Lower lobe of right lung (tissue), 2 donors: Measurements from ENCODE around the gene ARSG. TPM values are rescaled to one million over a fixed set of nuclear protein-coding genes. Genes with fewer than 3 reads are reported as not detected.
A peak's percentile ranks its signal among the peaks of the same experiment; 100 is the strongest.
"Not testable (repeated sequence)": the region's sequence is repeated elsewhere in the genome, so short reads cannot be mapped to it uniquely, and the experiment has no call there.

Experiments used
- ATAC-seq, 2 donors: fragments of 200-7000 bp; cut with Tn5 transposase; one replicate each; pipeline ENCODE4 v1.9.1; 2020 to 2022; ENCODE audit warnings: mild to moderate bottlenecking in 2 of 2, moderate library complexity in 2 of 2
- DNase-seq: peaks from one replicate; pipeline ENCODE4 v3.0.0-alpha.2; 2020
- H3K27ac ChIP-seq: fragments of 200-600 bp; one replicate; pipeline ENCODE4 v1.8.0; 2022
- H3K27me3 ChIP-seq: fragments of 200-600 bp; one replicate; pipeline ENCODE4 v1.8.0; 2022; ENCODE audit warnings: low read depth
- H3K36me3 ChIP-seq: fragments of 200-600 bp; one replicate; pipeline ENCODE4 v1.8.0; 2022; ENCODE audit warnings: mild to moderate bottlenecking
- H3K4me1 ChIP-seq: fragments of 200-600 bp; one replicate; pipeline ENCODE4 v1.8.0; 2022
- H3K4me3 ChIP-seq: fragments of 200-600 bp; one replicate; pipeline ENCODE4 v1.8.0; 2022; ENCODE audit warnings: mild to moderate bottlenecking
- H3K9me3 ChIP-seq: fragments of 200-600 bp; one replicate; pipeline ENCODE4 v1.8.0; 2022
- CTCF ChIP-seq: fragments of 200-600 bp; IDR thresholded peaks from one replicate; pipeline ENCODE4 v1.8.0; 2022; ENCODE audit warnings: antibody characterized with exemption, mild to moderate bottlenecking
- intact Hi-C: fragments of 100-400 bp; cut with DNase I; formaldehyde crosslinking; loops from one replicate; pipeline ENCODE4 v1.11.0; 2022
- total RNA-seq: library from RNA; stranded (reverse); fragmentation: NEBNext Ultra II Directional; extraction: Animal tissue kit (Norgen Biotek cat#: 25700); gene quantifications from one replicate; pipeline ENCODE4 v1.2.1, GENCODE V29; 2021
- donor health status: DM: no; HTN: yes; CAD: no; lungs with severe emphysema.

The ARSG gene
- total RNA-seq, 1 donor from 2014 or later, result 4.2 TPM

- Histone ChIP-seq H3K4me3 (no peak overlapping the region), H3K4me1 (peaks cover 23% of the 10 kb centered on the region), H3K27me3 (no peaks in the 10 kb centered on the region), H3K9me3 (no peaks in the 10 kb centered on the region), H3K27ac (peak overlapping the region; percentile 83), H3K36me3 (peaks cover 35% of the 10 kb centered on the region)
- ATAC-seq, result no peak
- intact Hi-C loops, result no loop called here
- no peak for TF ChIP-seq CTCF
- no peak for DNase-seq
Measured at GRCh38 chr17:68257934-68258333, 33.4 kb upstream of the ARSG start.

- intact Hi-C loops, H3K27me3 ChIP-seq, H3K9me3 ChIP-seq: not testable (repeated sequence)
- peaks cover 32% of the 10 kb centered on the region for H3K36me3 ChIP-seq
- H3K27ac ChIP-seq, result peak overlapping the region; percentile 83
- ATAC-seq, result peak; percentile 95 to 96
- DNase-seq, result peak; percentile 79
- peaks cover 24% of the 10 kb centered on the region for H3K4me1 ChIP-seq
- H3K4me3 ChIP-seq, result peak overlapping the region; percentile 25
Measured at GRCh38 chr17:68258890-68259647, 32.2 kb upstream of the ARSG start.

- H3K27me3 ChIP-seq, H3K4me3 ChIP-seq, DNase-seq, intact Hi-C loops, H3K9me3 ChIP-seq, ATAC-seq: not testable (repeated sequence)
- Histone ChIP-seq H3K36me3 (peaks cover 27% of the 10 kb centered on the region), H3K4me1 (peaks cover 19% of the 10 kb centered on the region), H3K27ac (peak overlapping the region; percentile 83)
Measured at GRCh38 chr17:68259648-68259951, 31.7 kb upstream of the ARSG start.

GRCh38 chr17:68260051-68260762 is 31.1 kb upstream of the ARSG start:
- peaks cover 19% of the 10 kb centered on the region for H3K4me1 ChIP-seq
- intact Hi-C loops, result no loop called here

GRCh38 chr17:68262467-68262866 is 28.8 kb upstream of the ARSG start:
- intact Hi-C loops, H3K27ac ChIP-seq, H3K9me3 ChIP-seq, ATAC-seq, H3K4me3 ChIP-seq, H3K27me3 ChIP-seq, DNase-seq, H3K36me3 ChIP-seq: not testable (repeated sequence)
- H3K4me1 ChIP-seq, result peaks cover 19% of the 10 kb centered on the region

More at GRCh38 chr17:68260051-68260762, 31.1 kb upstream of the ARSG start:
- H3K27ac ChIP-seq, result no peak overlapping the region
- no peaks in the 10 kb centered on the region for H3K9me3 ChIP-seq
- no peak for TF ChIP-seq CTCF
- no peak for DNase-seq
- no peaks in the 10 kb centered on the region for H3K27me3 ChIP-seq
- no peak for ATAC-seq
- no peak overlapping the region for H3K4me3 ChIP-seq
- H3K36me3 ChIP-seq, result peaks cover 21% of the 10 kb centered on the region

- ATAC-seq, result peak; percentile 80 to 82
Measured at GRCh38 chr17:68263101-68263681, 28.1 kb upstream of the ARSG start.

GRCh38 chr17:68265833-68266232 is 25.5 kb upstream of the ARSG start:
- H3K27ac ChIP-seq, intact Hi-C loops, H3K4me1 ChIP-seq, H3K9me3 ChIP-seq, DNase-seq, H3K27me3 ChIP-seq, H3K36me3 ChIP-seq, H3K4me3 ChIP-seq: not testable (repeated sequence)
- ATAC-seq, result peak; percentile 34 to 68

More at GRCh38 chr17:68263101-68263681, 28.1 kb upstream of the ARSG start:
- H3K27ac ChIP-seq, H3K4me3 ChIP-seq, H3K9me3 ChIP-seq, H3K27me3 ChIP-seq, H3K36me3 ChIP-seq, intact Hi-C loops, DNase-seq: not testable (repeated sequence)
- peaks cover 15% of the 10 kb centered on the region for H3K4me1 ChIP-seq
- peak; percentile 61 for TF ChIP-seq CTCF
